Iris pigment epithelial cell (primary cell): Measurements from ENCODE around the gene CCDC201.

Experiments used
- DNase-seq: peaks from one replicate; pipeline ENCODE4 v3.0.0-alpha.2; 2011; ENCODE audit warnings: low read depth

The CCDC201 gene, protein sequence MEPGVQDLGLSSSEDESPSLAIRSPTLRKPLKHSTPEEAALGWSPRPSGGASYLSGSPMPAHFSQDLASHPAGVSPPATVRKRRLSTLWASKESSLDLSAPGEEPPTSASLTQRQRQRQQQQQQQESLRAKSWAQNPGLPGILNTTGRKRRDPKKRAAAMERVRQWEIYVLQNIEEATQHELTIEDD

GRCh38 chr7:45873035-45873354, at the start of gene CCDC201:
Gene CCDC201 (minus strand): TSS chr7:45873082. CDS start chr7:45873007, 75 bp downstream.
- no peak for DNase-seq

- DNase-seq: peak; percentile 81
Measured at GRCh38 chr7:45921699-45922519, 49.0 kb upstream of the CCDC201 start.

- no peak for DNase-seq
Measured at GRCh38 chr7:45921381-45921698, 48.5 kb upstream of the CCDC201 start.

GRCh38 chr7:45920502-45921380, 47.9 kb upstream of the CCDC201 start, which contains the start of gene IGFBP3:
Gene IGFBP3 (minus strand): TSS chr7:45921272. CDS start chr7:45921140, 132 bp downstream.
- DNase-seq: peak; percentile 69

DNA sequence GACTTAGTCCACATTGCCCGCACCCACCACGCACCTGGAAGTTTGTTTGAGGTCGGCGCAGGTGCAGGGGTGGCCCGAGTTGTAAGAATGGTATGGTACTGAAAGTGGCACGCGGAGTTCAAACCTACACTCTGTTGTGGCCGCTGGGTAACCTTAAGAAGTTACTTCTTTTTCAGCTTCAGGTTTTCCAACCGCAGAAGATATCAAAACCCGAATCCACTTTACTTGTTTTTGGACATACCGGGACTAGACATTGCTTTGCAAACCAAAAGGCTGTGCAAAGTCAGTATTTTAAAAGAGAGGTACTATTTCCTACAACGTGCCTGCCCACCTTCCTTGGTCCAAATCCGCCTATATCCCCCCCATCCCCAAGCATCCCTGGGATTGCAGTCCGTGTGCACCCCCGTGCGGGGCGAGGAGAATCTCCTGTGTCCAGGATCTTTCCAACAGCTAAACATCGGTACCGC, 47.1 kb upstream of the CCDC201 start:
- DNase-seq: no peak

GRCh38 chr7:45919231-45919784, 46.4 kb upstream of the CCDC201 start:
- no peak for DNase-seq

- no peak for DNase-seq
Measured at GRCh38 chr7:45918556-45918955, 45.7 kb upstream of the CCDC201 start.

DNA sequence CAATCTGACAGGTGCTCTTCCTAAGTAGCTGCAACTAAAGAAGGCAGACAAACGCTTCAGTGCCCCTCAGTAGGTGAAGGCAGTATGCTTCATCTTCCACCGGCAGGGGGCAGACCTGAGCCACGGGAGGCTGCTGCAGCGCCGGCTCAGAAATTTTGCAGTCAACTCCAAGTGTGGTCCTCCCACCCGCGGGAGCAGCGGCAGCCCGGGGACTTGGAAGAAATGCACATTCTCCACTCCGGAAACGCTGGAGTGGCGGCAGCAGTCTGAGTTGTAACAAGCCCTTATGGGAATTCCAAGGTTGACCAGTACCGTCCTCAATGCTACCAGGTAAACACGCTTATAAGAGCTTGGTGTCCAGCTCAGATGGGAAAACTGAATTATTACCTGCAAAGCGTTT, 44.8 kb upstream of the CCDC201 start:
- DNase-seq: peak; percentile 61

- DNase-seq: no peak
Measured at GRCh38 chr7:45917064-45917463, 44.2 kb upstream of the CCDC201 start.

- DNase-seq: no peak
Measured at GRCh38 chr7:45915606-45916005, 42.7 kb upstream of the CCDC201 start.

DNA sequence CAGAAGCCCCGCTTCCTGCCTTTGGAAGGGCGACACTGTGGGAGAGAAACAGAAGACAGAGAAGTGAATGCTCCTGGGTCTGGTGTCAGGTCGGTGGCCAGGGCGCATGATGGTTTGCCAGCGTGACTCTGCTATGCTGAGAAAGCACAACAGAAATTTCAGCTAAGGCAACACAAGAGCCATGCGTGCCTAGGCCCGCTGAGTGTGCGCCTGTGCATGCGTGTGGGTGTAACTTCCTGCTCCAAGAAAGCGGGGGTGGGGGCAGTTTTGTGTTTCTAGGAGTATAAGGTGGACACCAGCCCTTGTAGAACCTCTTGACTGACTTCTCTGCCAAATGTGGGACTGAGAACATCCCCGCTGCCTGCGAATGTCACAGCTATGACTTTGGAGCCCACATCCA, 42.0 kb upstream of the CCDC201 start:
- DNase-seq: no peak

GRCh38 chr7:45912972-45913371, 40.1 kb upstream of the CCDC201 start:
- DNase-seq: no peak

DNA sequence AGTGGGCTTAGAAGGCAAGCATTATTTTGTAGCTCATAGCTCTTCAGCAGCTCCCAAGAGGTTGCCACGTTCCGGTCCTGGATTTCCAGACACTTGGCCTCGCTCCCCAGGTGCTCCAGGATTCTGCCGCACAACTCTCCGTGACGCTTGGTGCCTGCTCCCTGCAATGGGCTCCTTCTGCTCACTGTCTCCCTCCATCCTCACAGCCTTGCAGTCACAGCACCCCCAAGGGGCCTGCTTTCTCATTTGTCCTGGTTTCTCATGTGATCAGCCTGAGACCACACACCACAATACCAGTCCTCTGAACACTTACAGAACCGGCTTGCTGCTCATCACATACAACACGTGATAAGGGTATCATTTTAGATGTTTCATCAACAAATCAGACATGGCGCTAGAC, 38.4 kb upstream of the CCDC201 start:
- DNase-seq: no peak

- no peak for DNase-seq
Measured at GRCh38 chr7:45910855-45911254, 38.0 kb upstream of the CCDC201 start.

DNA sequence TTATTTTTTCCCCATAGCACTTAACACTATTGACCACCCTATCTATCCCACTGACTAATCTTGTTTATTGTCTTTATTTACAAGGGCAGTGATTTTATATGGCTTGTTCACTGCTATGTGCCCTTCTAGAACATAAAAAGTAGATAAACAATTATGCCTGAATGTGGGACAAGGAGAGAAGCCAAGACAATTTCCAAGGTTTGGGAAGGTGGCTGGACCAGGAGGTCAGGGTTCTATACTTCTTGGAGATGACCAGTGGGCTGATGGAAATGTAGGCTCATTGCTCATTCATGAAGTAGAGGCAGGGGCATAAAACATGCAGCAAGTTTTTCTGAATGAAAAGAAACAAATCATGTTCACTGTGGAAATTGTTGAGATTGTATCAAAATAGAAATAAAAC, 36.7 kb upstream of the CCDC201 start:
- no peak for DNase-seq

GRCh38 chr7:45902820-45903219, 29.9 kb upstream of the CCDC201 start:
- DNase-seq: no peak

GRCh38 chr7:45901566-45901965, 28.7 kb upstream of the CCDC201 start:
- DNase-seq: no peak

GRCh38 chr7:45898222-45898621, 25.3 kb upstream of the CCDC201 start:
- no peak for DNase-seq

- peak; percentile 75 for DNase-seq
Measured at GRCh38 chr7:45897042-45897690, 24.3 kb upstream of the CCDC201 start.

DNA sequence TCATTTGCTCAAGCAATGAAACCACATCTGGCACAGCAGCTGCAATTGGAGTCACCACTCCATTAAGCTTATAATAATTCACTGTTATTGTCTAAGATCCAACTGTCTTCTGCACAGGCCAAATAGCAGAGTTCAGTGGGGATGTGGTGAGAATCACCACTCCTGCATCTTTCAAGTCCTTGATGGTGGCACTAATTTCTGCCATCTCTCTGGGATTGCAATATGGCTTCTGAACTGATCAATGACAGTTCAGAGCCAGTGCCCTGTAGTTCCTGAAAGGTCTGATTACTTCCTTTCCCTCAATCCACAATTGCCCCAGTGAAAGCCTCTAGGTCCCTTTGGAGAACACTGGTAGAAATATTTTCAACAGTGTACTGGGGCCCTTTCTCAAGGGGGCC, 21.8 kb upstream of the CCDC201 start:
- DNase-seq: no peak

DNA sequence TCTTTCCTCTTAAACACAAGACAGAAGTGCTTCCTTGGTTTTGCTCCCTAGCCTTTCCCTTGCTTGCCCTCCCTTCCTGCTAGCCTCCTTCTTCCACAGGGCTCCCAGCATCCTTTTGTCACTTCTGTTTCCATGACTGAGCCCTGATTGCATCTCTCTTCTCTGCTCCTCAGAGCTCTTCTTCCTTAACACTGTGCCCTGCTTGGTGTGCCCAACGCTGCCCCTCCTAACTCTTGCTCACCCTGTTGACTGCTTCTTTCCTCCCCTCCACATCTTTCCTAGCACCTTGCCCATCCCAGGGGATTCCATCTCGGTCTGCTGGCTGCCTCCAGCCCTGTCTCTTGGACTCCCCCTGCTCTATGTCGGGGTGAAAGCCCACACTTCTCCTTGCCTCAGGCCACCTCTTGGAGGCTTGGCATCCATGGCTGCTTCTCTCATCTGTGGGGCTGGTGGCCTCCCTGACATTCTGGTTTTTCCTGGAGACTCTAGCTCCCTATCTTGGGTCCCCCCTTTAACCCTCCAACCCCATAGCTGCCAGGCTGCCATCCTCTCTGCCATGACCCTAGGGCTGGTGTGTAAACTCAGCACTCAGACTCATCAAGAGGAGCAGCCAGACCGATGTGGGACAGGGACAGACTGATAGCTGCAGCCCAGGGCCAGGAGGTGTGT, 21.2 kb upstream of the CCDC201 start:
- DNase-seq: no peak
